GM21423 (cell line): Measurements from ENCODE around the gene DPP10.
"Not testable (repeated sequence)": the region's sequence is repeated elsewhere in the genome, so short reads cannot be mapped to it uniquely, and the experiment has no call there.

Experiments
- ATAC-seq: cut with Tn5 transposase; IDR thresholded peaks from one replicate; pipeline ENCODE4 v1.9.1; 2021; ENCODE audit warnings: mild to moderate bottlenecking, moderate library complexity; ENCODE audit not compliant: unreplicated experiment

Gene DPP10

DNA sequence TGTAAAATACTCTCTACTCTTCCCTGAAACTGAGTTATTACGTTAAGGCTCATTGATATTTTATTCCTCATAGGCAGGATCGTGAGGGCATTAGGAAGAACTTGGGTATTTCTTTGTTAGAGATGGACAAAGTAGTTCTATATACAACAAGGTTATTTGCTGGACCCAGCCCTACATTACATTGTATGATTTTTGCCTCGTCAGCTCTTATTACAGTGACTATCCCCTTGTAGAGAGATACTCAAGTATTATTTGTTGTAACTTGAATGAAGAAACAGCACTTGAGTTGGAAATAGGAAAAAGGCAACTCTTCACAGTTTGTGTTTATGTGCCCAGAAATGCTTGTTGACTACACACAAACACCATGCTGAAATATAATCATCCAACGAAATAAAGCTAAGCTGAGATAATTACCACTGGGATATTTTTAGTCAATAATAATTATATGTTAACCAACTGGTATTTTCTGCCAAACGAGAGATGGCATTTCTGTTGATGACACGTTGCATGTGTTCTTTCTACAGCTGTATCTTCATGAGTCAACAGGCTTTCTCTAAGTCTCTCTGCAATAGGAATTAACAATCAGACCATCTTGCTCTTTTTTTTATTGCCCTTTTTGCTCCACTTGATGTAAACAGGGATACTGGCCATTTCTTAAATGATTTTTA lies 947.6 kb downstream of the DPP10 start:
- no peak for ATAC-seq

DNA sequence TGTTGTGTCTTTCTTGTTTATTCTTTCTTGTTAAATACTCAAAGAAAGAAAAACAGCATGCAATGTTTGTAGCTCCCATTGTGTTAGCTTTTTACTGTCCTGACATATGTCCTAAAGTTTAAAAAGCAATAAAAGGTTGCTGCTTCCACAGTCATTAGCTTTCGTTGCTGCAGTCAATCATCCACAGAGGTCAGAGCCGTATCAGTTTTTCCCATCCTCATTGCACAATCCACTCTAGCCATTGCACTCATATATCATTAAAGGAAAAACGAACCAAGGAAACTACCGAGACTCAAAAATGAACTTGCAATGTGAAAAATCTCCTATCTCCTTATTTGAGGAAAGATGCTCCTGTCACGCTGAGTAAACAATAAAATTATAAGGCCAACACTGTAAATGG lies 954.1 kb downstream of the DPP10 start:
- no peak for ATAC-seq

DNA sequence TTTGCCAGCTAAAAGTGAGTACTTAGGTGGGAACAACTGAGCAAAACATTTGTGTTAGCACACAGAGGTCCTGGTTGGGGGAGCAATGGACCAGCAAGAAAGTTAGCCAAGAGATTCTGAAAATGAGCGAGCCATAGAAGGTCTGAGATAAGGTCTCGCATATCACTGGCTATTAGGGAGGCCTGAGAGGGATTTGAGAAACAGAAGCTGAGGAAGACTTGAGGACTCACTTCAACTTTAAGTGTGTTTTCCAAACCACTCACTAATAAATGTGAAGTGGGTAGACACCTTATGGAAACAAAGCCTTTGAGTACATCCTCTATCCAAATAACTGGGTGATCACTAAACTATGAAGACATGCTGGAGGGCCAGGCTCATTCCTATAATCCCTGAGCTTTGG lies 958.5 kb downstream of the DPP10 start:
- no peak for ATAC-seq

DNA sequence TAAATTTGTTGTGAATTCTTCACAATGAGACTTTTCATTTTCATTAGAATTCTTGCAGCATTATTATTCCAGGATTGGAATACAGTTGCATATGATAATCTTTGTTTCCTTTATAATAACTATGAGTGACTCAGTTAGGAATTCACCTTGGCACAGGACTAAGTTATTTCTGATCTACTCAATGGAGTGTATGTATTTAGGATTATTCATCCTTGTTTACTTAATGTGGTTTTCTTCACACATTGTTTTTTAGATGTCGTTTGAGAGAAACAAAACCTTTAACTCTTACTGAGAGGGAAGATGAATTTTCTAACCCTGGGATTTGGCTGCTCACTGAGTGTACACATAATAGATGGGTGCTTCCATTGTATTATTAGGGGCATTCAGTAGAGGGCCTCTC lies 970.1 kb downstream of the DPP10 start:
- no peak for ATAC-seq

DNA sequence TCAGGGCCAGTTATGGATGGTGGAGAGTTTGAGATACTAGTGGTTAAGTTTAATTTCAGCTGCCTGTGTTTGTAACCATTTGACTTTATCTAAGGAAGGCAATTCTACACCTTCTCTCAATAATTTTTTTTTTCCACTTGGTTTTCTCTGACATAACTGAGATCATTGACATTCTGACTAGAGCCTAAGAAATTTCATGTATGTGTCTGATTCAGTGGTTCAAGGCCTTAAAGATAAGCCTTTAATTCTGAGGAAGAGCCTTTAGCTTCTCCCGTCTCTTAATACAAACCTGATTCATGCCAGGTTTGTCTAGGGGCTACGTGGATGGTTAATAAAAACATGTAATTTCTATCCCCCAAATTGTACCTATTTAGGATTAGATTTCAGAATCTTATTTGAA lies 971.4 kb downstream of the DPP10 start:
- no peak for ATAC-seq

DNA sequence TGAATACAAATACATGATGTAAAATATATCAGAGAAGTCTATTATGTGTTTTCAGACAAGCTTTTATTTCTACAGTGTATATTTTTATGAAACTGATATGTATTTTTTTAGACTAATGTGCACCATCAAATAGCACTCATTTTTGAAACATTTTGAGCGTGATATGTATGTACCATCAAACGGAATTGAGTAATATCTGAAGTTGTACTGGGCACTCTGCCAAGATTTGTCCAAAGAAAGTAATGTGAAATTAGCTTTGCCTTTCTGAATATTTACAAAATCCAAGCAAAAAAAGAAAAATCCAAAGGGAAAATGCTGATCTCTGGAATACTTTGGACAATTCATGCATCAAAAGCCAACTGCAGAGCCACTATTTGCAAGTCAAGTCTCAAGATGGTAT lies 972.0 kb downstream of the DPP10 start:
- no peak for ATAC-seq

DNA sequence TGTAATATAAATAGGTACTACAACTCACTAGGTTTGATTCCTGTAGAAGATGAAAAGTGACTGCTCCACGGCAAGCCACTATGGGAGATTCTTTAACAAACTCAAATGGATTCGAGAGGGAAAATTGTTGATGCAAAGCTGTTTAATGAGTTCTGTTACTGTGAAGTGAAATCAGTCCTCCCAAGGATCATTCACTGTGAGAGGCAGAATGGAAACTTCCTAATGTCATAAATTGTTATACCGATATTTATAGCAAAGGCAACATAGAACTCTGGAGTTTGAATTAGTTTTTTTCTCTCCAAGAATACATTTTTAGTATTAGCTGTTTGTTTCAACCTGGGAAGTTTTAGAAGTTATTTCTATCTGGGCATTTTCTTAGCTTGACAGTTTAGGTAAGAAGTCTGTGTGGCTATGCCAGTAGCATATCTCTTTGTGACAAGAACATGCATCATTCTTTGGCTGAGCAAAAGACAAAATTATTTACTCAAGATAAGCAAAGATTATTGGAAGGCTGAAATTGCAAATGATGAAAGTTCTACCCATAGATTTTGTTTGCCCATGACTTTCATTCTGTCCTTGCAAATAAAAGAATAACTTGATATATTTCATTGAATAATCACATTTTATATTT lies 979.7 kb downstream of the DPP10 start:
- no peak for ATAC-seq

DNA sequence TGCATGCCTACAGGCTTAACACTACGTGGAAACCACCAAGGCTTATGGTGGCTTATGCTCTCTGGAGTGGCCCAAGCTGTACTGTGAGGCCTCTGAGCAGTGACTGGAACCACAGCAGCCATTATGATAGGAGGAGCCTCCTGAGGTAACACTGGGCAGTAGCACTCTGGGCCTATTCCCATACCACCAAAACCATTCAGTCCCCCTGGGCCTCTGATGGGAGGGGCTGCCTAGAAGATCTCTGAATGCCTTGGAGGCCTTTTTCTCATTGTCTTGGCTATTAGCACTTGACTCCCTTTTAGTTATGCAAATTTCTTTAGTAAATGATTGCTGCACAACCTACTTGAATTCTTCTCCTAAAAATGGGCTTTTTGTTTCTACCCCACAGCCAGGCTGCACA lies 985.0 kb downstream of the DPP10 start:
- ATAC-seq, result no peak

DNA sequence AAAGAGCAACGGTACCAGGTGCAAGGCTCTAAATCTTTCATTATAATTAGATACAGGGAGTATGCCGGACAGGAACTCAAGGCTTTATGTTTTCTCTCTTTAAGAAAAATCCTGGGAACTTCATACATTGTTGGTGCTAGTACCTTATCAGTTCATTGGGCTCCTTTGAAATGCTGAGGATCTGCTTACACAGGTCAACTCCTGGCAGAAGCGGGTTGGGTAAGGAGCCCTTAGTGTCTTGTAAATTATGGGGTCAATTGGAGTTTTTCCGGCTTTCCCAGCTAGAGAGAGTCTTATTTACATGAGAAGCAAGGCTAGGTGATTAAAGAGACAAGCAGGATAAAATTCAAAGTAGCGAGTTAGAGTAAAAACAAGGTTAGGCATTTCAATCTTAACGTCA lies 998.3 kb downstream of the DPP10 start:
- ATAC-seq, result not testable (repeated sequence)

DNA sequence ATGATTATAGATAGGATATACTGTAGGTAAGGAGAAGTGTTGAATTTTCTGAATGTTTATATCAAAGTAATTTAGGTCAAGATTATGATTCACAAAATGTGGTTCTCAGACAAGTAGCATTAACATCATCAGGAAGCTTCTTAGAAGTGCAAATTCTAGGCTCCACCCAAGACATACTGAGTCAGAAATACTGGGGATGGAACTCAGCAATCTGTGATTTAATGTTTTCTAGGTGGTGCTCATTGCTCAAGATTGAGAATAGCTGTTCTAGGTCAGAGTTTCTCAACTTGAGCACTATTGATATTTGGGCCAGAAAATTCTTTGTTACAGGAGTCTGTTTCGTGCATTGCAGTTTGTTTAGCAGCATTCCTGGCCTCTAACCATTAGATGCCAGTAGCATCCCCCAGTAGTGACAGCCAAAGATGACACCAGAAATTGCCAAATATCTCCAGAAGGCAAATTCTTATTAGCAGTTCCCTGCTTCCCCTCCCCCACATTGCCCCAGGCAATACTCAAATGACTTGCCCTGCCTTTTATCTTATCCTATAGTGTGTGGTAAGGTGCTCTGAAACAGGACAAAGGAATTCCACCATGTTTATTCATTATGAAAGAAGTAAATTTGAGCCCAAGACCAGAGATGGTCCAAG lies 1001.2 kb downstream of the DPP10 start:
- ATAC-seq, result no peak

DNA sequence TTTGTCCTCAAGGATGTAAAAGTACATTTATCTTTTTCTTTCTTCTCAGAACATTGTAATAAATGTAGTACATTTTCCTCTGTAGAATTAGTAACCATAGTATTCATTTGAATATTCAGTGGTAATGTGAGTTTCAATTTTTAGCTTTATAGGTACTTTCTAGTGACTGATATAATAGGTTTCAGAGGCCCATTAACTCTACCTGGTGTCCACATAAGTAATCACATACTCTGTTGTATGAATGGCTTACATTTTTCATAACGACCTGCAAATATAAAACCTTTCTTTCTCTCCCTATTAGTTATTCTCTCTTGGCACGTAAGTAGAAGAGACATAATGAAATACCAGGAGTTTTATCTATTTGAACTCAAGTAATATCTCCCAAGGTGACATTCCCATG lies 1017.6 kb downstream of the DPP10 start:
- ATAC-seq, result no peak

DNA sequence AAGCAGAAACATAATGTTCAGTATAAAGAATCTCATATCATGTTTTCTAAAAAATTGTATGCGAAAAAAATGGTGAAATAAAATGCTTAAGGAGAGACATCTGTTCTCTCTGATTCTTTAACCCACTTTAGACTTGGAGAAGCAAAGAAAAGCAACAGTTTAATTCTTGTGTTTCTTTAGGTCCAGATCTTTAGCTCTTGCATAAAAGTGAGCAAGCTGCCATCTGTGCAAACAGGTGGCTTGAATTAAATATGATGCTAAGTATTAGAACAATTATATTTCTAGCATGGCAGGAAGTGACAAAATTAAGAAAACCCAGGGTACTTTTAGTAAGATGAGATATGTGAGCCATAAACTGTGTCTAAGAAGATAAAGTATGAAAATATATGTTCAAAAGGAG lies 1038.3 kb downstream of the DPP10 start:
- no peak for ATAC-seq

DNA sequence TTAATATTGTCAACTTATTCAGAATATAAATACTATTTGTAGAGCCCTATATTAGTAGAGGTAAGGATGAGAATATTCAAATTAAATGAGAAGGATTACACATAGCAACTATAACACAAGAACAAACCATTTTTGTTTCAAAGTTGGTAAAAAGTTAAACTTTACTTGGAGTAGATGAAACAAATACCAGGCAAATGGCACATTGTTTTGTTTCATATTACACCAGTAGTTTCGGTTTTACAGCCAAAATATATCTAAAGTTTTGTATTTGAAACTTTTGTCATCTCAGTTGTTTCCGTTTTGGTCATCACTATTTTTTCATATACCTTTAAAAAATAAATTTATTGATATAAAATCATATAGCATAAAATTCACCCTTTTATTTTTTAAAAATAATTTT lies 1039.4 kb downstream of the DPP10 start:
- no peak for ATAC-seq

DNA sequence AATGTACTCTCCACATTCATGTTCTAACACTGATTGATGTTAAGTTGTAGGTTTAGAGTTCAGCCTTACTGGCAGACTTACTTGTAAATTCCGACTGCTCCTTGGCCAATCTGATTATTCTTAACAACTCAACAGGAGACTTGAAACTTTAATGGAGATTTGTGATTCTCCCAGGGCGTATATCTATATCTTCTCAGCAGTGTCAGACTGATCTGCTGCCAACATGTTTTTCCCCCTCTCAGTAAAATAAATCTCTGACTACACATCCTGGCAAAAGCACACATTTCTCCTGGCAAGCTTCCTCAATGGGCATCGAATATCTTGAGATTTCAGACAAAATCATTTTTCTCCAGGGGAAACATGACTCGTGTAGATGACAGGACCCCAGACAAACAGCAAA lies 1041.2 kb downstream of the DPP10 start:
- no peak for ATAC-seq

DNA sequence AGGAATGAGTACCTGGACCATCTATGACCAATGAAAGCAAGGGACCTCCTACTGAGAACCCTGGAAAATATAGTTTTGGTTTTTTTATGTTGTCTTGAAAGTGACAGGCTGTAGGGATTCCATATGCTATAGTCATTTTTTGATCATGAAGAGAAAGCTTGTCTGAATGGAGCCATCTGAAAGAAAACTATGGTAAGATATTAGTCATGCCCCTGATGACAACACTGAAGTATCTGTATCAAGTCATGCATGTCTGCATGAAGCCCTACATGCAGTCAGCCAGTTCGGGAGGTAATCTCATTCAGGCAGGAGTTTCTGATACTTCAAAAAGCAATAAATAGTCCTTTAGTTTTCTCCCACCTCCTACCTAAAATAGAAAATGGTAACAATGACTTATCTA lies 1042.0 kb downstream of the DPP10 start:
- no peak for ATAC-seq

DNA sequence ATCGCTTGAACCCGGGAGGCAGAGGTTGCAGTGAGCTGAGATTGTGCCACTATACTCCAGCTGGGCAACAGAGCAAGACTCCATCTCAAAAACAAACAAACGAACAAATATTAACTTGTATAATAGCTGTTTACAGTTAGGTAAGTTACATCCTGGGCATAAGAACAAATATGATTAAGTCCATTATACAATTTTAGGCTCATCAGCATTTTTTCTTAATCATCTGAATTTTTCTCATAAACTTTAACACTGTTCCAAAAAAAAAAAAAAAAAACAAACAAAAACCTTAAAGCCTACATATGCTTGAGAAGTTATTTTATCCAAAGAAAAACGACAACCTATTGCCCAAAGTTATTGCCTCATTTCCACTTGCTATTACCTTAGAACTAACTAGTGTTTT lies 1042.5 kb downstream of the DPP10 start:
- no peak for ATAC-seq

DNA sequence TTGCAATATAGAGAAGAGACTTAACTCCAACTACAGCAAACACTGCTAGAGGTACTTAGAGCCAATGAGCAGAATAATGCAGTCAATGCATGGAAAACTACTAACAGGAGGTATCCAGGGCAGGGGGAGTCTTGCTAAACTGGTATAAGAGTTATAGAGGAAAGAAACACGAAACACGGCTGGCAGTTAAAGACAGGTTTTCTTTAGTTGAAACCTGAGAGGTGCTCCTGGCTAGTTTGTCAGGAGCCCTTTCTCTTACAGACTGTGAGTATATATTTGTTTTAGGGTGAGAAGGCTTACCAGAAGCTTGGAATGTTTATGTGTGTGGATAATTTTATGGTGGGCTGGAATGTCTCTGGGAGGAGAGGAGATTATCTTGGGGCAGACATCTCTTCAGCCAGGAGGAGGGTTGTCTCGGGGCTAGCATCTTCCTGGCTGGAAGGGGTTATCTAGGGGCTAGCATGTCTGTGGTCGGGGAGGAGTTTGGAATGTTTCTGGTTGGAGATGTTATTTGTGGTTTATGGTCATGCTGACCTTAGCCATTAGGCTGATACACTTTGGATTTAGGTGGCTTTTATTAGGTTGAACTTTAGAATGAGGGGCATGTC lies 1048.8 kb downstream of the DPP10 start:
- no peak for ATAC-seq

DNA sequence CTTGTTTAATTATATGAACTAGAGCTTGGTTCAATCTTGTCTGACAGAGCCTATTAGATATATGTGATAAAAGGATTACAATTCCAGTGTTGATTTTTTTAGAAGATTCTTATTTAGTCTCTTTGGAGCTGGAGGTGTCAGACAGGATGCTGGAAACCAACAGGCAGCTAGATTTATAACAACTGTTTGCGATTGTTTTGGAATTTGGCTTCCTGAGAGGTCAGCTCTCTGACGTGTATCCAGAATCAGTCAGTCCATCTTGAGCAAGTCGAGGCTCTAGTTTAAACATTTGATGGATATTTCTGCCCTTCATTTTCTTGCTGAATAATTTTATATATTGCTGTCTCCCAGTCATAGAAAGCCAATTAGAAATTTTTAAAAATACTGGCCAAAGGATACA lies 1062.9 kb downstream of the DPP10 start:
- no peak for ATAC-seq

DNA sequence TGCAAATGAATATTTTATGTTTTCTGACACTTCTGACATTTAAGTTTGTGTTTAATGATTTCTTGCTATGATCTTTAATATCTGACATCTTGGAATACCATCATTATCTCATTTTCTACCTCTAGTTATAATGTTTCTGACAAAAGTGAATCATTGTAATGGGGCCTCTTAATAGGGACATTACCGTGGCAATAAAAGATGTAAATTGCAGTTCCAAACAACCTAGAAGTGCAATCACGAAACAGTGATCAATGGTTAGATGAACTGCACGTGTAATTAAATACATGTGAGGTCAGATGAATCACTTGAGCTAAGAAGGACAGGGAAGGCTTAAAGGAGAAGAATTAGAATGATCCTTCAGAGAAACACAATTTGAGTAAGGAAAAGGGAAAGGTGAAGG lies 1078.3 kb downstream of the DPP10 start:
- no peak for ATAC-seq

DNA sequence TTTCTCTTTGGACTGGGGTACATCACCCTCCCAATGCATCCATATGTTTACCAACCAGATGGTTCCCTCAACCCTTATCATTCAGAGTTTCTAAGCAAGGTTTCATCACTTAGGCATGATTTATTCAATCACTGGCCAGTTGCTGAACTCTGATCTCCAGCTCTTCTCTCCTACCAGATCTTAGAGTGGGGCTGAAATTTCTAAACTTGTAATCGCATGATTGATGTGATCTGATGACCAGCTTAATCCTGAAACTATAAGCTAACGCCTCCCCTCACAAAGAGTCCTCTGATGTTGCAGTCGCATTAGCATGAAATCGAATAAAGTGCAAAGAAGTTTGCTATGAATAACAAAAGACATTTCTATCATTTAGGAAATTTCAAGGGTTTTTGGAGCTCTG lies 1082.0 kb downstream of the DPP10 start:
- ATAC-seq, result no peak

DNA sequence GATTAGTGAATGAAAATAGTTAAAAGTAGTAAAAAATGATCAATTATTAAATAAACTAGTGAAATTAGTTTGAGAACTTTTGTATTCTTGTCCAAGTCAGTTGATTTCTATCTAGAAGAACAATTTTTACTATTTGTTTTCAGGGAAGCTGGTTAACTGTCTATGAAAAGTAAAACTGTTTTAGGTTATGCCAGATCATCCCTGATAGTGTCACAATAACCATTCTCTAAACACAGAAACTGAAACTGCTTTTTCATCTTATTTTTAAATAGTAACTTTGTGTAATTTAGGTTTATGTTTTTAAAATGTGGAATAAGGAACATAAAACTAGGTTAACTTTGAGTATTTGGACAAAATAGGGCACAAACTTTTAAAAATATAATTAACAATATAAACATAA lies 1087.2 kb downstream of the DPP10 start:
- ATAC-seq, result no peak

DNA sequence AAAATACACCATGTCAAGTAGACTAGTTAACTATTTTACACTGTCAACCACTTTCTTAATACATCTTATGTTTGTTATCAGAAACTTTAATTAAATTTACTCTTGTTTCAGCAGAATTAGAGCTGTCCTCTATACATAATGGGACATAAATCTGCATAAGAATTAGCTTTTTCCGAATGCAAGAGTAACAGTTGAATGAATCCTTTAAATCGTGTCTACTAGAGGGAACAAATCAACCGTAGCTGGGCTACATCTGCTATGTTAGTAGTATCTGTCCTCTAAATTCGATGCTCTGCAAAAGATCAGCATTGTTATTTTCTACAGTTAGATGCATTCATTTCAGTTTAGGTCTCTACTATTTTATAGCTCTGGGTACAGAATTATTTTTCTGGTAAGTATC lies 1090.6 kb downstream of the DPP10 start:
- no peak for ATAC-seq
